Stimulated activated naive B cell treated with anti-CD40 and anti-IgM and Interleukin-4, amounts not matched to agents 10 μg/mL and 1 μg/mL and 100 μg/mL, for 72 hours (primary cell): Measurements from ENCODE around the gene OR6N2.

Source experiments
- ATAC-seq, 2 donors: fragments of 150-1000 bp; cut with Tn5 transposase; replicated peaks; 2 replicates each; pipeline ENCODE4 v1.10.0; 2021; ENCODE audit warnings: moderate library complexity in 1 of 2
- DNase-seq: peaks from one replicate; pipeline ENCODE4 v3.0.0; 2021
- H3K27ac Mint-ChIP-seq: one replicate; pipeline ENCODE4 v1.8.0; 2022; ENCODE audit warnings: mild to moderate bottlenecking, mixed read lengths
- H3K27me3 Mint-ChIP-seq, 2 donors: one replicate each; pipeline ENCODE4 v1.8.0; 2022; ENCODE audit warnings: mixed read lengths in 2 of 2
- H3K36me3 Mint-ChIP-seq, 2 donors: one replicate each; pipeline ENCODE4 v1.8.0; 2022; ENCODE audit warnings: mixed read lengths in 2 of 2, mild to moderate bottlenecking in 1 of 2
- H3K4me1 Mint-ChIP-seq, 2 donors: one replicate each; pipeline ENCODE4 v1.8.0; 2022; ENCODE audit warnings: mixed read lengths in 2 of 2, mild to moderate bottlenecking in 1 of 2
- H3K4me3 Mint-ChIP-seq, 2 donors: one replicate each; pipeline ENCODE4 v1.8.0; 2022; ENCODE audit warnings: mild to moderate bottlenecking in 2 of 2, mixed read lengths in 2 of 2, moderate library complexity in 1 of 2
- H3K9me3 Mint-ChIP-seq, 2 donors: one replicate each; pipeline ENCODE4 v1.8.0; 2022; ENCODE audit warnings: mixed read lengths in 2 of 2, mild to moderate bottlenecking in 1 of 2

The OR6N2 gene

DNA sequence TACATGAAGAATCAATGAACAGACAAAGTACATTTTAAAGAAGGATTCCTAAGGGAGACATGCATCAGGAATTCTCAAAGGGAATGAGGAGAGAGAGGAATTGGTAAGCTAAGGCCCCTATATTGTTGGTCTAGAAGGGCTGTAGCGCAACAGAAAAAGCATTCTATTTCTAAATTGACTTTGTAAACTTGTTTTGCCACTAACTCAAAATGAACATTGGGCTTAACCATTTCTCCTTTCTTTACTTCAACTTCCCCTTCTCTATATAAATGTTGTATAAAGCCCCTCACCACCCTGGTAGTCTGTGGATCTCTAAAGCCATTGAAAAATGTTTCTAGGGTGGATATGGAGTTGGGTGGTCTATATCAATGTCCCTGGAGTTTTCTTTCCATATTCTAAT lies 20.4 kb upstream of the OR6N2 start:
- H3K27me3 Mint-ChIP-seq: peaks cover 15 to 24% of the 10 kb centered on the region in 2 donors
- H3K9me3 Mint-ChIP-seq: no peaks in the 10 kb centered on the region
- DNase-seq (no peak), ATAC-seq (no peak)
- peaks cover 0 to 5% of the 10 kb centered on the region in 2 donors for H3K4me1 Mint-ChIP-seq
- H3K27ac Mint-ChIP-seq: no peak overlapping the region
- H3K4me3 Mint-ChIP-seq: no peak overlapping the region
- H3K36me3 Mint-ChIP-seq: no peaks in the 10 kb centered on the region

DNA sequence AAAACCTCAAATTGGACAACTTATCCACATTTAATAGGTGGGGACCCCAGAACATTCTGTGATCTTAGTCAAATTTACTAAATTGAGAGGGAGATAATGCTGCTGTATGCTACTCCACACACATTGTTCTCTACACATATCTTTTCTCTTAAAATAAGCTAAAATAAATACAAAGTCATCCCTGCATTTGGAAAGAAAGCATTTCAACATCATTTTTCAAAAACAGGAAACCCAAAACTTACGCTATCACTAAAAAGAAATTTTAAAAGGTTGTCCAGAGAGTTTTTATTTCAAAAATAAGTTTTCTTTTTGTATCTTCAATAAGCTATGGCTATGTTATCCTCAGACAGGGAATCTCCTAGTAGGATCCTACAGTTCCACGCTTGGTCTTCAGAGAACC lies 19.5 kb upstream of the OR6N2 start:
- no peaks in the 10 kb centered on the region for H3K36me3 Mint-ChIP-seq

DNA sequence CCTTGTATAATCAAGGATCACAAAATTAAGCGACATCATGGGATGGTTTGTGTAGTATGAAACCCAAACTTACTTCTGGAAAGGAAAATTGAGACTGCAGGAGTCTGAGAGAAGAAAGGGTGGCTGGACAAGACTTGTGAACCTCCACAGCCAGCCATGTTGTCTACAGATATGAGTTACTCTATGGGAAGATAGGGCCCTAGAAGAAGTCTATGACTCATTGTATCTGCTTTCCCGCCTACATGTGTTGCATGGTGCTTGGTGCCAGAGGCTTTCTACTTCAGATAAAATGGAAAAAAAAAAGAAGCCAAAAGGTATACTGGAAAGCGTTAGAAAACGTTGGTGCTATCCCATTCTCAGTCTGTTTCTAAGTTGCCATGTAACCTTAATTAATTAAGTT lies 18.7 kb upstream of the OR6N2 start:
- no peak overlapping the region for H3K4me3 Mint-ChIP-seq
- H3K36me3 Mint-ChIP-seq: no peaks in the 10 kb centered on the region
- H3K9me3 Mint-ChIP-seq: no peaks in the 10 kb centered on the region
- DNase-seq (no peak), ATAC-seq (no peak)
- peaks cover 0 to 5% of the 10 kb centered on the region in 2 donors for H3K4me1 Mint-ChIP-seq
- H3K27me3 Mint-ChIP-seq: peaks cover 20 to 31% of the 10 kb centered on the region in 2 donors
- H3K27ac Mint-ChIP-seq: no peak overlapping the region

More for the DNA sequence above, 19.5 kb upstream of the OR6N2 start:
- H3K4me1 Mint-ChIP-seq: peaks cover 0 to 5% of the 10 kb centered on the region in 2 donors
- no peak overlapping the region for H3K4me3 Mint-ChIP-seq
- no peak for DNase-seq
- no peaks in the 10 kb centered on the region for H3K9me3 Mint-ChIP-seq
- peaks cover 17 to 28% of the 10 kb centered on the region in 2 donors for H3K27me3 Mint-ChIP-seq
- no peak overlapping the region for H3K27ac Mint-ChIP-seq
- ATAC-seq: no peak

DNA sequence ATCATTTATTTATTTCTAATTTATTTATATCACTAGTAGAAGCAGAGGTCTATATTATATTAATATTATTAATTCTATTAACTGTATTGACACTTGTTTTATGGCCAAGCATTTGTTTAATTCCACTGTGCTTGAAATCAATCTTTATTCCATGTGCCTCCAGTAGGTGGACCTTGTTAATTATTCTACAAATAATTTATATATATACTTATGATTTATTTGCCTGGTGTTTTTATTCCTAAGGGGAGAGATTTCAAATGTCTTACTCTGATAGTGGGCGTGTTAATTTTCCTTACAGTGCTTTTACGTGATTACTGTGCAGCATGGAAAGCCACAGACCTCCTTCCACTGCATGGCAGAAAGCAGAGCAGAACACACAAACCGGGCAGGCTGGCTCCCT lies 17.5 kb upstream of the OR6N2 start:
- peaks cover 20 to 26% of the 10 kb centered on the region in 2 donors for H3K27me3 Mint-ChIP-seq
- H3K9me3 Mint-ChIP-seq: no peaks in the 10 kb centered on the region
- H3K36me3 Mint-ChIP-seq: no peaks in the 10 kb centered on the region
- no peak overlapping the region for H3K4me3 Mint-ChIP-seq
- DNase-seq (no peak), ATAC-seq (no peak)
- H3K4me1 Mint-ChIP-seq: peaks cover 0 to 5% of the 10 kb centered on the region in 2 donors
- no peak overlapping the region for H3K27ac Mint-ChIP-seq

DNA sequence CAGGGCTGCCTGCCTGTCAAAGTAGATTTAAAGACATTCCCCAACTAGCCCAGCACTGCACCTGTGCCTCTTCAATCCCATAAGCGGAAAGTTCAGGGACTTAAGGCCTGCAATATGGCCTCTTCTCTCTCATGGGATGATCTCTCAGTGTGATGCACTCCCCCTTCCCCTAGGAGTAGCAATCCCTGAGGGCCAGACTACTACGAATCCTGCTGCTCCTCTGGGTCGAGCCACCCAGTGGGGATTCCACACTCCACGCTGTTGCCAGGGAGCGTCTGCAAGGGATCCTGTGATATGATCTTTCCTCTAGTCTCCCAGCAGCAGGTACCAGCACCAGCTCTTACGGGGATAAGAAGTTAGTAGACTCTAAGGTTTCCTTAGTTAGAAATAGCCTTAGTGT lies 13.2 kb upstream of the OR6N2 start:
- Mint-ChIP-seq H3K36me3 (no peaks in the 10 kb centered on the region), H3K9me3 (peaks cover 0 to 1% of the 10 kb centered on the region in 2 donors), H3K27me3 (peaks cover 12 to 13% of the 10 kb centered on the region in 2 donors), H3K27ac (no peak overlapping the region), H3K4me3 (no peak overlapping the region), H3K4me1 (no peaks in the 10 kb centered on the region)
- ATAC-seq (no peak), DNase-seq (no peak)

DNA sequence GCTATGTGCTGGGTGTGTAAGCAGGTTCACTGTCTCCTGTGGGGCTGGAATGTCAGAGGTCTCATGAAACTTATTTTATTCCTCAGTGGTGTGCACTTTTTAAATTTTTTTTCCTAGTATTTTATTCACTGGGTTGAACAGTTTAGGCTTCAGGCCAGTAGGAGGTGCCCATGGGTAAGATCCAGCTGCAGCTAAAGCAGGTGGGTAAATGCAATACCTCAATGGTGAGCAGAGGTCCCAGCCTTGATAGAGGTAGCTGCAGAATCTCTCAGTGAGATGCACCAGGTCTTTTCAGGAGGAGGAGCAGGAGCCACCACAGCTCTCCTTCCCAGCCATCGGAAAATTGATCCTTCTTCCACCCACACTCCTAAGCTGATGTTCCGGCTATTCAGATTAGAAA lies 12.6 kb upstream of the OR6N2 start:
- peak in 1 of 2 donors; percentile 31 for ATAC-seq
- no peak overlapping the region for H3K27ac Mint-ChIP-seq

GRCh38 chr1:158771950-158772866 lies 8.8 kb downstream of the OR6N2 start, which contains the start of gene OR6N1:
OR6N1 (minus strand) TSS chr1:158772195; CDS start chr1:158766682, 5,513 bp downstream.
- peaks cover 20 to 26% of the 10 kb centered on the region in 2 donors for H3K27me3 Mint-ChIP-seq

More for the DNA sequence above, 12.6 kb upstream of the OR6N2 start:
- Mint-ChIP-seq H3K4me1 (no peaks in the 10 kb centered on the region), H3K4me3 (no peak overlapping the region), H3K27me3 (peaks cover 12 to 13% of the 10 kb centered on the region in 2 donors), H3K36me3 (no peaks in the 10 kb centered on the region), H3K9me3 (peaks cover 0 to 1% of the 10 kb centered on the region in 2 donors)
- no peak for DNase-seq

GRCh38 chr1:158754420-158754819 lies 26.6 kb downstream of the OR6N2 start, which contains the start of gene OR6K6:
OR6K6 (plus strand) TSS chr1:158754720; CDS start chr1:158754888, 168 bp downstream.
- no peak within 1 kb of the TSS for H3K4me3 Mint-ChIP-seq
- DNase-seq (no peak), ATAC-seq (no peak)
- peaks cover 0 to 3% of the 10 kb centered on the region in 2 donors for H3K9me3 Mint-ChIP-seq
- H3K27ac Mint-ChIP-seq: no peak within 1 kb of the TSS
- no peaks in the 10 kb centered on the region for H3K36me3 Mint-ChIP-seq
- H3K4me1 Mint-ChIP-seq: no peaks in the 10 kb centered on the region
- peaks cover 13 to 30% of the 10 kb centered on the region in 2 donors for H3K27me3 Mint-ChIP-seq

More at GRCh38 chr1:158771950-158772866, 8.8 kb downstream of the OR6N2 start, which contains the start of gene OR6N1:
- H3K27ac Mint-ChIP-seq: no peak within 1 kb of the TSS
- DNase-seq: no peak
- no peak within 1 kb of the TSS for H3K4me3 Mint-ChIP-seq
- H3K36me3 Mint-ChIP-seq: no peaks in the 10 kb centered on the region
- ATAC-seq: no peak
- peaks cover 0 to 2% of the 10 kb centered on the region in 2 donors for H3K4me1 Mint-ChIP-seq
- no peaks in the 10 kb centered on the region for H3K9me3 Mint-ChIP-seq

DNA sequence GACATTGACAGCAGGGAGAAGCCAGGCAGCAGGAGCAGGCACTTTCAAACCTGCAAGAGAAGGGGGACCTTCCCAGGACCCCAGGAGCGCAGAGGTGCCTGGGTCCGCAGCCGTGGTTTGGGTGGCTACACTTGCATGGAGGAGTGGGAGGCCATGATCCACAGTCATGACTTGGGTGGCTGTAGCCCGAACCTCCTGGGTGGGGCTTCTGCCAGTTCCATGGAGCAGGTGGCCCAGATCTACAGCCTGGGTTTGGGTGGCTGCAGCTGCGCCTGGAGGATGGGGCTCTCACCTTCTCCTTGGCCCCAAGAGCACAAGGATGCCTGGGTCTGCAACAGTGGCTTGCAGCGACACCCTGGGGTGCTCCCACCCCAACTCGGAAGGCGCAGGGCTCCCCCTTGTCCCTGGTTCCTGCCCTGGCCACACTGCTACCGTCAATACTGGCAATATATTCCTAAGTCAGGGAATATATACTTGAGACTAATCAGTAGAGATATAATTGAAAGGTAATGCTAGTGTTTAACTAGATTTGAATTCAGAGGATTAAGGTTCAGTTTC lies 28.8 kb downstream of the OR6N2 start:
- DNase-seq: no peak
- no peaks in the 10 kb centered on the region for H3K9me3 Mint-ChIP-seq
- no peak for ATAC-seq
- peaks cover 8 to 13% of the 10 kb centered on the region in 2 donors for H3K27me3 Mint-ChIP-seq
- no peaks in the 10 kb centered on the region for H3K4me1 Mint-ChIP-seq
- H3K4me3 Mint-ChIP-seq: no peak overlapping the region
- H3K36me3 Mint-ChIP-seq: no peaks in the 10 kb centered on the region
- H3K27ac Mint-ChIP-seq: no peak overlapping the region

GRCh38 chr1:158735848-158736247 lies 45.2 kb downstream of the OR6N2 start:
- no peak for DNase-seq
- ATAC-seq: no peak
- no peak overlapping the region for H3K27ac Mint-ChIP-seq
- H3K4me1 Mint-ChIP-seq: no peaks in the 10 kb centered on the region
- H3K9me3 Mint-ChIP-seq: no peaks in the 10 kb centered on the region
- H3K4me3 Mint-ChIP-seq: no peak overlapping the region
- H3K27me3 Mint-ChIP-seq: peaks cover 21 to 23% of the 10 kb centered on the region in 2 donors
- H3K36me3 Mint-ChIP-seq: no peaks in the 10 kb centered on the region

GRCh38 chr1:158732524-158732923 lies 48.5 kb downstream of the OR6N2 start:
- ATAC-seq: no peak
- no peaks in the 10 kb centered on the region for H3K9me3 Mint-ChIP-seq
- no peaks in the 10 kb centered on the region for H3K4me1 Mint-ChIP-seq
- no peak overlapping the region for H3K27ac Mint-ChIP-seq
- no peaks in the 10 kb centered on the region for H3K36me3 Mint-ChIP-seq
- H3K4me3 Mint-ChIP-seq: no peak overlapping the region
- peaks cover 11 to 13% of the 10 kb centered on the region in 2 donors for H3K27me3 Mint-ChIP-seq
- DNase-seq: no peak

- Mint-ChIP-seq H3K9me3 (no peaks in the 10 kb centered on the region), H3K4me1 (no peaks in the 10 kb centered on the region), H3K36me3 (no peaks in the 10 kb centered on the region), H3K27me3 (peaks cover 7 to 9% of the 10 kb centered on the region in 2 donors), H3K4me3 (no peak overlapping the region), H3K27ac (no peak overlapping the region)
- DNase-seq (no peak), ATAC-seq (no peak)
Measured at GRCh38 chr1:158731707-158732106, 49.3 kb downstream of the OR6N2 start.

- Mint-ChIP-seq H3K27me3 (peaks cover 7 to 12% of the 10 kb centered on the region in 2 donors), H3K36me3 (no peaks in the 10 kb centered on the region), H3K9me3 (no peaks in the 10 kb centered on the region), H3K4me1 (no peaks in the 10 kb centered on the region), H3K27ac (no peak overlapping the region), H3K4me3 (no peak overlapping the region)
- DNase-seq: no peak
- ATAC-seq: no peak
Measured at GRCh38 chr1:158730453-158730852, 50.6 kb downstream of the OR6N2 start.

- ATAC-seq: no peak
- Mint-ChIP-seq H3K4me1 (no peaks in the 10 kb centered on the region), H3K9me3 (no peaks in the 10 kb centered on the region), H3K27me3 (peaks cover 7 to 18% of the 10 kb centered on the region in 2 donors), H3K4me3 (no peak overlapping the region), H3K27ac (no peak overlapping the region), H3K36me3 (no peaks in the 10 kb centered on the region)
- no peak for DNase-seq
Measured at GRCh38 chr1:158728510-158729225, 52.3 kb downstream of the OR6N2 start.
